ENCODE results near the gene OR5AC2. TPM values are rescaled to one million over a fixed set of nuclear protein-coding genes. Genes with fewer than 3 reads are reported as not detected.

OR5AC2 gene, protein sequence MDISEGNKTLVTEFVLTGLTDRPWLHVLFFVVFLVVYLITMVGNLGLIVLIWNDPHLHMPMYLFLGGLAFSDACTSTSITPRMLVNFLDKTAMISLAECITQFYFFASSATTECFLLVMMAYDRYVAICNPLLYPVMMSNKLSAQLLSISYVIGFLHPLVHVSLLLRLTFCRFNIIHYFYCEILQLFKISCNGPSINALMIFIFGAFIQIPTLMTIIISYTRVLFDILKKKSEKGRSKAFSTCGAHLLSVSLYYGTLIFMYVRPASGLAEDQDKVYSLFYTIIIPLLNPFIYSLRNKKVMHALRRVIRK
- total RNA-seq (2014; rRNA removed; shearing (Covaris generic)), result not detected in 2 replicates

DNA sequence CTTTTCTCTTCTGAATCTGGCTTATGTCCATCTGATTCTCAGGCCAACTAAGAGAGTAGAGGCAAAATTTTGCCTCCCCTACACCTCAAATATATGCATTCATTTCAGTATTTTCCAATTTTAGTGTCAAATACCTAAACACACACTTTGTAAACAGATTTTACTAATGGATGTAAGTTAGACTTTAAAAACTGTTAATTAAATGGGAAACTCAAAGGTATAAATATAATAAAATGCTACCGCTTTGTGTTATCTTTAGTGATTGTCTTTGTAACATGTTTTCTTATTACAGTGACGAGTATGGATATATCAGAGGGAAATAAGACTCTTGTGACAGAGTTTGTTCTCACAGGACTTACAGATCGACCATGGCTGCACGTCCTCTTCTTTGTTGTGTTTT, at the start of gene OR5AC2:
Gene OR5AC2 (plus strand): TSS at position 301 of the 400 bp plus-strand sequence. CDS start 0 bp downstream, at position 301.
- H3K27me3 ChIP-seq, result no peaks in the 10 kb centered on the region
- DNase-seq, result no peak
- no peak within 1 kb of the TSS for H3K4me3 ChIP-seq
- H3K4me1 ChIP-seq, result no peaks in the 10 kb centered on the region
- no peaks in the 10 kb centered on the region for H3K9me3 ChIP-seq (replicated peaks)
- no peaks in the 10 kb centered on the region for H3K36me3 ChIP-seq
- H3K27ac ChIP-seq, result no peak within 1 kb of the TSS

DNA sequence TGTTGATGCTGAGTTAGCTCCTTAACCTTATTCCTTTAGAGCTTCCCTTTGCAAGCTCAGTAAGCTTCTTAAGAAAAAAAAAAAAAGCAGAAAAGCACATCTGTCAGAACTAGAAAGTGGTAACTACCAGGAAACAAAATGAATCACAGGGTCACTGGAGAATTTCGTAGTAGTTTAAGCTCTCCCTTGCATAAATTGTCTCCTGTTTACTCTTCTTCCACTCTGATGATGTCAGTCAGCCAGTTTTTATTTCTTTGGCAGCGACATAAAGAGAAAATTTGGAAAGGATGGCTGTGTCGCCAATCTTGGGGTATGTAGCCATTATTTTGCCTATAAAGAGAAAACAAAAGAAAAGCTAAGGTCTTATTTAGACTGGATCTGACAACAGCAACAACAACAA, 48.7 kb upstream of the OR5AC2 start:
- H3K4me1 ChIP-seq, result no peaks in the 10 kb centered on the region
- H3K9me3 ChIP-seq (replicated peaks), result no peaks in the 10 kb centered on the region; the same call in 1 of the 2 replicates
- DNase-seq, result no peak
- no peaks in the 10 kb centered on the region for H3K36me3 ChIP-seq
- no peak overlapping the region for H3K4me3 ChIP-seq
- no peaks in the 10 kb centered on the region; the same call in 1 of the 2 replicates for H3K27me3 ChIP-seq
- no peak overlapping the region for H3K27ac ChIP-seq

DNA sequence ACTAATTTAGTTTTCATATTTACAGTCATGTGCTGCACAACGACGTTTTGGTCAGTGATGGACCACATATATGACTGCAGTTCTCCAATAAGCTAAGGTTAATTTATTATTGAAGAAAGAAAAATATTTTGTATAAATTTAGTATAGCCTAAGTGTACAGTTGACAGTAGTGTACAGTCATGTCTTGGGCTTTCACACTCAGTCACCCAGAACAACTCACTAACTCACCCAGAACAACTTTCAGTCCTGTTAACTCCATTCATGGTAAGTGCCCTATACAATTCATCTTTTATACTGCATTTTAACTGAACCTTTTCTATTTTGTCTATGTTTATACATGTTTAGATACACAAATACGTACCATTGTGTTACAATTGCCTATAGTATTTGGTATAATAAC, 48.1 kb upstream of the OR5AC2 start:
- Histone ChIP-seq H3K9me3 (replicated peaks) (no peaks in the 10 kb centered on the region; the same call in 1 of the 2 replicates), H3K4me3 (no peak overlapping the region), H3K27ac (no peak overlapping the region), H3K27me3 (no peaks in the 10 kb centered on the region; the same call in 1 of the 2 replicates), H3K4me1 (no peaks in the 10 kb centered on the region), H3K36me3 (no peaks in the 10 kb centered on the region)
- no peak for DNase-seq

DNA sequence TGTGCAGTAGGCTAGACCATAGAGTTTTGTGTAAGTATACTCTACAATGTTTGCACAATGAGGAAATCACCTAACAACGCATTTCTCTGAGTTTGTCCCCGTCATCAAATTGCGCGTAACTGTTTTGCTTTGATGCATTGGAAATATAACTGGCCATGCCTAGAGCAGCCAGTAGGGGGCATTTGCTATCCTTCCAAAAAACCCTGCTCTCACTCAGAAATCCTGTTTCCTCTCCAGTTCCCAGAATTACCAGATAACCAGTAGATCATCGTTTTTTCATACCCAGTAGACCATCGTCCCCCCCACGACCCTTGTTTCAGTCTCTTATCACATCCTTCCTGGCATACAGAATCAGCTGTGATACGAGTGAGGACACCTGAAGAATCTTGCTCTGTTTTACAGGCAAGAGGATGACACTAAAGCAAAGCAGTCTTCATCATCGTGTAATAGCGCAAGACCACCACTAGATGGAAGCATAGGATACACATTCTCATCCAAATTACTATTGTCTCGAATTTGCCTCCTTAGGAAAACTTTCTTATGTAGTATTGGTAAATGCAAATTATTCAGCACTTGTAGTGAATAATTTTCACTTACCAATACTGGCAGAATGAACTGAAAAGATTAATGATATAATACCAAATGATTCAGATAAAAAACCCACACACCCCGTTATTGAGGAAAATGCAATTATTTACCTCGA, 47.5 kb upstream of the OR5AC2 start:
- peak overlapping the region; percentile 40 for H3K4me3 ChIP-seq
- H3K27me3 ChIP-seq, result no peaks in the 10 kb centered on the region; the same call in 1 of the 2 replicates
- H3K9me3 ChIP-seq (replicated peaks), result no peaks in the 10 kb centered on the region; the same call in 1 of the 2 replicates
- no peaks in the 10 kb centered on the region for H3K36me3 ChIP-seq
- H3K4me1 ChIP-seq, result no peaks in the 10 kb centered on the region
- no peak overlapping the region for H3K27ac ChIP-seq
- DNase-seq, result peak; percentile 63 to 89

DNA sequence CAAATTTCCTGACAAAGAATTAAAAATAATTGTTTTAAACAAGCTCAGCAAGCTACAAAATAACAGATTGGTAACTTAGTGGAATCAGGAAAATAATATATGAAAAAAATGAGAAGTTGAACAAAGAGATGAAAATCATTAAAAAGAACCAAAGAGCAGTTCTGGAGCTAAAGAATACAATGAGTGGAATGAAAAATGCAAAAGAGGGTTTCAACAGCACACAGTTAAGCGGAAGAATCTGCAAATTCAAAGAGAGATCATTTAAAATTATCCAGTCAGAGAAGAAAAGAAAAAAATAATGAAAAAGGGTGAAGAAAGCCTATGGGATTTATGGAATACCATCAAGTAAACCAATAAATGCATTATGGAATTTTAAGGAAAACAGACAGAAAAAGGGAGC, 45.6 kb upstream of the OR5AC2 start:
- Histone ChIP-seq H3K36me3 (no peaks in the 10 kb centered on the region), H3K27ac (no peak overlapping the region), H3K4me3 (no peak overlapping the region), H3K4me1 (no peaks in the 10 kb centered on the region), H3K9me3 (replicated peaks) (no peaks in the 10 kb centered on the region; the same call in 1 of the 2 replicates), H3K27me3 (no peaks in the 10 kb centered on the region; the same call in 1 of the 2 replicates)
- no peak for DNase-seq

DNA sequence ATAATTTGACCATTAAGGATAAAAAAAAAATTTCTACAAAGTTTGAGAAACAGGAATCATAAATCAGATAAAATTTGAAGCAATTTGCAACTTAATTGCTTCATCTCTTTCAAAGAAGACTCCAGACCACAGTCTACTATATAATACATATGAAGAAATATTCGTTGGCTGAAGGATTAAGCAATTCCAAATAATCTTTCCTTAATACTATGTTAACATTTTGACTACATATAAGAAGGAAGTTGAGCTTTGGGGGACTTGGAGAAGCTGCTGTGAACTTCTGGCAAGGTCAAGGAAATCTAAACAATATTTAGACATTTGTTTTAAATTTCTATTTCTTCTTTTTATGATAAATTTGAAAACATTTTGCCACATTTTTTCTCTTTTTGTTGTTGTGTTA, 38.4 kb upstream of the OR5AC2 start:
- H3K36me3 ChIP-seq, result no peaks in the 10 kb centered on the region
- no peaks in the 10 kb centered on the region for H3K4me1 ChIP-seq
- no peaks in the 10 kb centered on the region for H3K27me3 ChIP-seq
- no peak for DNase-seq
- no peak overlapping the region for H3K4me3 ChIP-seq
- no peak overlapping the region for H3K27ac ChIP-seq
- no peaks in the 10 kb centered on the region for H3K9me3 ChIP-seq (replicated peaks)

DNA sequence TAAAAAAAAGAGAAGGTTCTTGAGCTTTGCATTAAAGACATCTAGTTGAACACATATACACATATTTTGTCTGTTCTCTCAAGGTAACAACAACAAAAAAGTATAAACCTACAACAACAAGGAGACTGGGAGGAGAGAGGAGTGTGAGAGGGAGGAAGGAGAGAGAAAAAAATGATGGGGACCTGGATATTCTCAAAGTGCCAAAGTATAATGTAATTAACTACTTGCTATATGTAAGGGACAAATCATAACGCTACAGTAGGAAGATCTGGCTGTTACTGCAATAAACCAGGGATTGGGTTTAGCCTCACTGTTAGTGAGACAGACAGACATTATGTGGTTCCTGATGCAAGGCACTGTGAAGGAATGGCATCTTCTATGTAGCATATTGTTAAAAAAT, 37.7 kb upstream of the OR5AC2 start:
- Histone ChIP-seq H3K4me3 (no peak overlapping the region), H3K27me3 (no peaks in the 10 kb centered on the region), H3K36me3 (no peaks in the 10 kb centered on the region), H3K27ac (no peak overlapping the region), H3K4me1 (no peaks in the 10 kb centered on the region), H3K9me3 (replicated peaks) (no peaks in the 10 kb centered on the region)
- DNase-seq, result no peak

DNA sequence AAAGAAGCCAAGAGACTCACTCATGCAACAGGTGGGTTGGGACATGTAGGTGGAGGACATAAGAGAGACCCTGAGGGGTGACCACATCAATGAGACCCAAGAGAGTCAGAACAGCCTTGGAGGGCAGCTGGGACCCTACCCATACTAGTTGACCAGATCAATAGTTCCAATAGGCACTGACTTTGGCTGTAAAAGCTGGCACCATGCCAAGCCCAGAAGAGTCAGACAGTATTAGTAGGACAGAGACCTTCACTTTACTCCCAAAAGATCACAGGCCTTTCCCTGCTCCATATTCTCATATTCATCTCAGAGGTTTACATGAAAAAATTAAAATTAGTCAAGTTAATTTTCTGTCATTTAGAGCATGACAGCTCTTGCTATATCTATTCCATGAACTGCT, 30.9 kb upstream of the OR5AC2 start:
- Histone ChIP-seq H3K4me3 (no peak overlapping the region), H3K27ac (no peak overlapping the region), H3K9me3 (replicated peaks) (no peaks in the 10 kb centered on the region), H3K27me3 (no peaks in the 10 kb centered on the region), H3K36me3 (no peaks in the 10 kb centered on the region), H3K4me1 (no peaks in the 10 kb centered on the region)
- DNase-seq, result no peak

DNA sequence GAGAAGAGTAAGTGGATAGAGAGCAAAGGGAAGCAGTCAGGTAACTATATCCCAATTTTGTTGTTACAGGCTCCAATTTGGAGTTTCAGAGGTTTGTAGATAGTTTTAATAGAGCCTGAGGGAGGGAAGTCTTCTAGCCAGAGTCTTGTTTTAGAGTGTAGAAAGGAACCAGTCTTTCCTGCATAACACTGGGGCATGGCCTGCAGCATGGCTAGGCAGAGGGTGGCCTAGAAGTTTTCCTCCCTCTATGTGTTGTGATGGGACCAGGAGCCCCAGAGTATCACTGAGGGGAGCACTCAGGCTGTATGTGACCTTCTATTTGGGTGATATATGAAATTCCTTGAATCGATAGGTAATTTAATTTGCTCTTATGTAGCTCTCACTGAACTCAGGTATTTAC, 29.3 kb upstream of the OR5AC2 start:
- H3K27me3 ChIP-seq, result no peaks in the 10 kb centered on the region
- no peaks in the 10 kb centered on the region for H3K9me3 ChIP-seq (replicated peaks)
- H3K36me3 ChIP-seq, result no peaks in the 10 kb centered on the region
- H3K4me1 ChIP-seq, result no peaks in the 10 kb centered on the region
- no peak for DNase-seq
- no peak overlapping the region for H3K4me3 ChIP-seq
- no peak overlapping the region for H3K27ac ChIP-seq

DNA sequence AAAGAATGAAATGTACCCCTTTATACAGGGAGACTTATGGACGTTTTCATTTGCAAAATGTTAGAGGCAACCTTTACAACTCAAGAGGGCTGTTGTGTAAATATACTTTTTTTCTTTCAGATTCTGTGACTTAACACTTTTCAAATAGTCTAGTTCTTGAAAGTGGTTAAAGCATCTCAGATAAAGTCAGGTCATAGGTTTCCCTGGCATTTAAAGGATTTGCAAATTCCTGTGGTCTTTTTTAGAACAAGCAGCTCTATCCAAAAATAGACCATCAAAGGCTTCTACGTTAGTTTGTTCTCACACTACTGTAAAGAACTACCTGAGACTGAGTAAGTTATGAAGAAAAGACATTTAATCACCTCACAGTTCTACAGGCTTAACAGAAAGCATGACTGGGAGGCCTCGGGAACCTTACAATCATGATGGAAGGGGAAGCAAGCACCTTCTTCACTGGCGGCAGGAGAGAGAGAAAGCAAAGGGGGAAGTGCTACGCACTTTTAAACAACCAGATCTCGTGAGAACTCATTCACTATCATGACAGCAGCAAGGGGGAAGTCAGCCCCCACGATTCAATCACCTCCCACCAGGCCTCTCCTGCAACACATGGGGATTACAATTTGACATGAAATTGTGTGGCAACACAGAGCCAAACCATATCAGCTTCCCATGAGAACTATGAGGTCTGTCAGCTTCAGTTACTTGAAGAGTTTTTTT, 28.6 kb upstream of the OR5AC2 start:
- H3K4me1 ChIP-seq, result no peaks in the 10 kb centered on the region
- no peak for DNase-seq
- no peaks in the 10 kb centered on the region for H3K27me3 ChIP-seq
- H3K9me3 ChIP-seq (replicated peaks), result no peaks in the 10 kb centered on the region
- no peak overlapping the region for H3K4me3 ChIP-seq
- no peaks in the 10 kb centered on the region for H3K36me3 ChIP-seq
- no peak overlapping the region for H3K27ac ChIP-seq

DNA sequence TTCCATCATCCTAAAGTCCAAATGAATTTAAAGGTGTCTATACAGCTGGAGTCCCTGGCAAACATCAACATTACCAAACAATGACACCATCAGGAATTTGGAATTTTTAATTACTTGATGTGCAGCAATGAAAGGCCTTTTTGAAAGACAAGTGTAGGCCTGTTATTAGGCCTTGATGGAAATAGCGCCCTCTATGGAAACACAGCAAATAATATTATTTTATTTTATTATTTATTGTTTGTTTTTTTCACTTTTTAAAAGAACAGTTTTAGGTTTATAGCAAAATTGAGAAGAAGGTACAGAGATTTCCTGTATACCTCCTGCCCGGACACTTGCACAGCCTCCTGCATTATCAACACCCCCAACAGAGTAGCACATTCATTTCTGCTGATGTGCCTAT, 18.1 kb upstream of the OR5AC2 start:
- Histone ChIP-seq H3K36me3 (no peaks in the 10 kb centered on the region), H3K4me3 (no peak overlapping the region), H3K27me3 (no peaks in the 10 kb centered on the region), H3K9me3 (replicated peaks) (no peaks in the 10 kb centered on the region), H3K4me1 (no peaks in the 10 kb centered on the region), H3K27ac (no peak overlapping the region)
- DNase-seq, result no peak

DNA sequence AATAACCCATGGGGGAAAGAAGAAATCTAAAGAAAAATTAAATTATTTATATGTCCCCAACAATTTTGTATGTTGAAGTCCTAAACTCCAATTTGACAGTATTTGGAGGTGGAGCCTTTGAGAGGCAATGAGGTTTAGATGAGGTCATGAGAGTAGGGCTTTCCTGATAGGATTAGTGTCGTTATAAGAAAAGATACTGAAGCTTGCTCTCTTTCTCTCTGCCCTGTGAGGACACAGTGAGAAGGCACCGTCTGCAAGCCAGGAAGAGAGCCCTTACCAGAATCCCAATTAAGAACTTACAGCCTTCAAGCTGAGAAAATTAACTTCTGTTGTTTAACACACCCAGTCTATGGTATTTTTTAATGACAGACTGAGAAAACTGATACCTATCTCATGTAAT, 16.1 kb upstream of the OR5AC2 start:
- no peaks in the 10 kb centered on the region for H3K27me3 ChIP-seq
- H3K36me3 ChIP-seq, result no peaks in the 10 kb centered on the region
- no peaks in the 10 kb centered on the region for H3K4me1 ChIP-seq
- no peaks in the 10 kb centered on the region for H3K9me3 ChIP-seq (replicated peaks)
- H3K27ac ChIP-seq, result no peak overlapping the region
- DNase-seq, result peak in 1 of 2 experiments; percentile 4
- H3K4me3 ChIP-seq, result no peak overlapping the region

DNA sequence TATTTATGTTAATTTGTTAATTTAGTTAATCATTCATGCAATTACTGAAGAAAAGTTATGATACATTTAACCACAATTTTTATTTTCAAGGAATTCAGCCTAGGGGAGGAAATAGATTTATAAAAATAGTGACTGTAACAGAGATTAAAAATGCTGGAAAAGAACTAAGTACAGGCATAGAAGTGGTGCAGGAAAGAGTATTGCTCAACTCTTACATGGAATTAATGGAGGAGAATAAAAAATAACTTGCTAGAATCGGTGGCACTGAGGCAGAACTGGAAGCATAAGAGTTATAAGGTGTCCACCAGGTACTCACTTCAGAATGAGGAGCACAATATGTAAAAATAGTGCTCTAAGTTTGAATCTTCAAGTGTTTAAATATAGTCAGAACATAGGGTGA, 13.5 kb upstream of the OR5AC2 start:
- Histone ChIP-seq H3K9me3 (replicated peaks) (no peaks in the 10 kb centered on the region), H3K4me1 (no peaks in the 10 kb centered on the region), H3K4me3 (no peak overlapping the region), H3K27me3 (no peaks in the 10 kb centered on the region), H3K27ac (no peak overlapping the region), H3K36me3 (no peaks in the 10 kb centered on the region)
- DNase-seq, result no peak

DNA sequence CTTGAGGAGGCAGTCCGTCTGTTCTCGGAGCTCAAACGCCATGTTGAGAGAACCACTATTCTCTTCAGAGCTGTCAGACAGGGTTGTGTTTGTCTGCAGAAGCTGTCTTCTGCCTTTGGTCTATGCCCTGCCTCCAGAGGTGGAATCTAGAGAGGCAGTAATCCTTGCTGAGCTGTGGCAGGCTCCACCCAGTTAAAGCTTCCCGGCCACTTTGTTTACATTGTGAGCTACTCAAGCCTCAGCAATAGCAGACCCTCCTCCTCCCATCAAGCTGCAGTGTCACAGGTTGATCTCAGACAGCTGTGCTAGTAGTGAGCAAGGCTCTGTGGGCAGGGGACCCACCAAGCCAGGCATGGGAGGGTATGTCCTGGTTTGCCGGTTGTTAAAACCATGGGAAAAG, 8.9 kb downstream of the OR5AC2 start:
- Histone ChIP-seq H3K36me3 (no peaks in the 10 kb centered on the region), H3K27ac (no peak overlapping the region), H3K27me3 (no peaks in the 10 kb centered on the region), H3K4me3 (no peak overlapping the region), H3K9me3 (replicated peaks) (peaks cover 4% of the 10 kb centered on the region), H3K4me1 (no peaks in the 10 kb centered on the region)
- DNase-seq, result peak in 1 of 2 experiments; percentile 11

DNA sequence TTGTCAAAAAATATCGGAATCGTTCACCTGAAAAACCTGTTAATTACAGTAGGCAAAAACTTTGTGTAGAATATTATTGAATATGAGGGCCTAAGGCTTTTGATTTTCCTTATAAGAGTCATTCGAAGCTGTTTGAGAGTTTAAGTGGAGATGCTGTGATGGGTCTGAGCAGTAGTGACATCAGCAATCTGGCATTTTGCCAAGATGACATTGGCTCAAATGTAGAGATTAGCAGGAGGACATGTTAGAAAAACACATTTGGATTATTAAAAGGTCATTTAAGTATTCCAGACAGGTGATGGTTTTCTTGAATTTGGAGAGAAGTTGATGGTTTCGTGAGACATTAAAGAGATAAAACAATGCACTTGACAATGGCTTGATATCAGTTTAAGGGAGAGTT, 12.9 kb downstream of the OR5AC2 start:
- DNase-seq, result peak in 1 of 2 experiments; percentile 10
- H3K4me1 ChIP-seq, result no peaks in the 10 kb centered on the region
- H3K36me3 ChIP-seq, result no peaks in the 10 kb centered on the region
- no peaks in the 10 kb centered on the region for H3K27me3 ChIP-seq
- no peak overlapping the region for H3K27ac ChIP-seq
- H3K9me3 ChIP-seq (replicated peaks), result peaks cover 4% of the 10 kb centered on the region
- H3K4me3 ChIP-seq, result no peak overlapping the region
